ENCODE data around the gene CYP17A1. TPM values are rescaled to one million over a fixed set of nuclear protein-coding genes. Genes with fewer than 3 reads are reported as not detected.
A peak's percentile ranks its signal among the peaks of the same experiment; 100 is the strongest.

The CYP17A1 gene
- total RNA-seq, 4 donors from 2014 or later: 0.83 to 3.6 (median 1.6) TPM; not detected in 1

DNA sequence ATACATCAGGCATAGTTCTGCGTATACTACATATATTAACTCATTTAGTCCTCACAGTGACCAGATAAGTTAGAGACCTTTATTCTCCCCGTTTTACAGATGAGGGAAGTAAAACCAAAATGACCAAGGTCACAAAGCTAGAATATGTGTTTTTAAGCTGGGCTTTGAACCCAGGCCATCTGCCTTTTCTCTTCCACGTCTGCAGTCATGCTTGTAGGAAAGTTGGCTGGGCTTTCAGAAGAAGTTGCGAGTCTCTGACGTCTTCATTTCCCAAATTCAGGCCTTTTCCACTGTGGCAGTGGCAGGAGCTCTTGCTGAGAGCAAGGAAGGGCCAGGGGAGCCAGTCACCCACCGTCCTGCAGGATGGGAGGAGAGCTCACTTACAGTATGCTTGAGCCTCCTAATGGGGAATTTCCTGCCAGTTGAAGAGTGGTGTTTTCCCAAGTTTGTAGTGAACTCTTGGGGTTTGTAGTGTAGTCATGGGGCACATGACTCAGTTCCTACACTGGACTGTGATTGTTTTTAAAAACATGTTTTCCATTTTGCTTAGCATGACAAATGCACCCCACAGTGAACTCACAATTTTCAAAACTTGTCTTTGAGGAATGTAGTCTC is 34.2 kb downstream of the CYP17A1 start:
- no peaks in the 10 kb centered on the region for H3K27me3 ChIP-seq
- H3K27ac ChIP-seq: peak overlapping the region; percentile 80 to 90
- peak; percentile 62 to 70 for DNase-seq
- H3K4me1 ChIP-seq: peaks cover 0 to 25% of the 10 kb centered on the region in 2 donors
- H3K36me3 ChIP-seq: no peaks in the 10 kb centered on the region
- no peaks in the 10 kb centered on the region for H3K9me3 ChIP-seq
- no peak overlapping the region for H3K4me3 ChIP-seq
- no peak for TF ChIP-seq POLR2A (IDR thresholded peaks at IDR 0.05)
- TF ChIP-seq, protein P1, sequence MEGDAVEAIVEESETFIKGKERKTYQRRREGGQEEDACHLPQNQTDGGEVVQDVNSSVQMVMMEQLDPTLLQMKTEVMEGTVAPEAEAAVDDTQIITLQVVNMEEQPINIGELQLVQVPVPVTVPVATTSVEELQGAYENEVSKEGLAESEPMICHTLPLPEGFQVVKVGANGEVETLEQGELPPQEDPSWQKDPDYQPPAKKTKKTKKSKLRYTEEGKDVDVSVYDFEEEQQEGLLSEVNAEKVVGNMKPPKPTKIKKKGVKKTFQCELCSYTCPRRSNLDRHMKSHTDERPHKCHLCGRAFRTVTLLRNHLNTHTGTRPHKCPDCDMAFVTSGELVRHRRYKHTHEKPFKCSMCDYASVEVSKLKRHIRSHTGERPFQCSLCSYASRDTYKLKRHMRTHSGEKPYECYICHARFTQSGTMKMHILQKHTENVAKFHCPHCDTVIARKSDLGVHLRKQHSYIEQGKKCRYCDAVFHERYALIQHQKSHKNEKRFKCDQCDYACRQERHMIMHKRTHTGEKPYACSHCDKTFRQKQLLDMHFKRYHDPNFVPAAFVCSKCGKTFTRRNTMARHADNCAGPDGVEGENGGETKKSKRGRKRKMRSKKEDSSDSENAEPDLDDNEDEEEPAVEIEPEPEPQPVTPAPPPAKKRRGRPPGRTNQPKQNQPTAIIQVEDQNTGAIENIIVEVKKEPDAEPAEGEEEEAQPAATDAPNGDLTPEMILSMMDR (IDR thresholded peaks at IDR 0.05): no peak
- intact Hi-C loops (cut with DNase I; ENCODE audit: low total_unique reads): no loop called here

DNA sequence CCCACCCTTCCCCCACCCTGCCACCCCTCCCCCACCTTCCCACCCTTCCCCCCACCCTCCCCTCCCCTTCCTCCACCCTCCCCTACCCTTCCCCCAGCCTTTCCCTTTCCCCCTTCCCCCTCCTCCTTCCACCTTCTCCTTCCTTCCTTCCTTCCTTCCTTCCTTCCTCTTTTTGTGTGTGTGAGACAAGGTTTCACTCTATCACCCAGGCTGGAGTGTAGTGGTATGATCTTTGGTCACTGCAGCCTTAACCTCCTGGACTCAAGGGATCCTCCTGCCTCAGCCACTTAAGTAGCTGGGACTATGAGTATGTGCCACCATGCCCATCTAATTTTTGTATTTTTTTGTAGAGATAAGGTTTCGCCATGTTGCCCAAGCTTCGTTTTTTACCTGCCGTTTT is 35.2 kb downstream of the CYP17A1 start:
- DNase-seq: no peak
- Histone ChIP-seq H3K9me3 (no peaks in the 10 kb centered on the region), H3K27ac (peak overlapping the region; percentile 80 to 90), H3K27me3 (no peaks in the 10 kb centered on the region), H3K36me3 (no peaks in the 10 kb centered on the region), H3K4me3 (no peak overlapping the region), H3K4me1 (peaks cover 0 to 25% of the 10 kb centered on the region in 2 donors)
- TF ChIP-seq, protein P1 (IDR thresholded peaks at IDR 0.05): no peak
- TF ChIP-seq POLR2A (IDR thresholded peaks at IDR 0.05): no peak
- intact Hi-C loops (cut with DNase I; ENCODE audit: low total_unique reads): no loop called here

DNA sequence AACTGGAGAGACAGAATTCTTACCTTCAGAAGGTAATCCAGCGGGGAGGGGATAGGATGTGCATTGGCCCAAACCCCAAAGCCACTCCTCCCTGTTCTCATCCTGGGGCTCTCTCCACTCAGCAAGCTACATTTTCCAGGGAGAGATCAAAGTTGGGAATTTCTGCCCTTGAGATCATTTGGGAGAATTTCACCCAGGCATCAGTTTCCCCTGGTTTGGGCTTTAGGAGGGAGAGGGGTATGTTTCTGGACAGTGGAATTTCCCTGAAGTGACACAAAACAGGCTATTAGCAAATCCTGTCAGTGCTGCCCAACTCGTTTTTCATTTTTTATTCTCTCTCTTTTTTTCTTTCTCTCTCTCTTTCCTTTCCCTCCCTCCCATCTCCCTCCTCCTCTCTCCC is 35.7 kb downstream of the CYP17A1 start:
- no peak for TF ChIP-seq POLR2A (IDR thresholded peaks at IDR 0.05)
- TF ChIP-seq, protein P1 (IDR thresholded peaks at IDR 0.05): no peak
- intact Hi-C loops (cut with DNase I; ENCODE audit: low total_unique reads): no loop called here
- Histone ChIP-seq H3K27me3 (no peaks in the 10 kb centered on the region), H3K36me3 (no peaks in the 10 kb centered on the region), H3K4me1 (peaks cover 0 to 25% of the 10 kb centered on the region in 2 donors), H3K27ac (peak overlapping the region; percentile 80 to 90), H3K4me3 (no peak overlapping the region), H3K9me3 (no peaks in the 10 kb centered on the region)
- no peak for DNase-seq

DNA sequence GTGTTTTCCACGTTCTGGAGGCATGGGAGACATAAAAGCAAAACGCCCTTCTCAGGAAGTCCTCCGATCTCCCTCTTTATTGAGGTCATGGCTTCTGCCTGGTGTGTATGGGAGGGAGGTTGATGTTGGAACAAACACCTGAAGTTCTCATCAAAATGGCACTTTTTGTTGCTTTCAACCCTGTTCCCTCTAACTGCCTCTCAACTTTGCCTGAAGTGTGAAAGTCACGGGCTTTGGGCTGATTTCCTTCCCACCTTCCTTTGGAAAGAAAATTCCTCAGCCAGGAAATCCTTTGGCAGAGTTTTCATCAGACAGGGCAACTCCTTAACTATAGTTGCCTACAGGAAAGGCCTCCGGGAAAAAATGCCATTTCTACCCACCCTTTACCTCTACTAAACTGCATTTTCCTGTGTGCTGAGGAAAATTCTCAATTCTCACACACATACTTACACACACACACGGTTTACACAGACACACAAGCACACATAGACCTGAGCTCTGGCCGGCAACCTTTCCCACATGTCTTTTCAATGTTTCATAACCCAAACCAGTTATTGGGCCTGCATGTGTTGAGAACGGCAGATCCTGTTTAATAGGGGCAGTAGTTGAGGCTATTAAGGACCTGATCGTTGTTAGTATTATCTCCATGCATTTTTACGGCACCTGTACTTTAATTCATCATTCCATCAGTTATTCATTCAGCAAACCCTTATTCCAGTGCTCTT is 36.4 kb downstream of the CYP17A1 start:
- Histone ChIP-seq H3K27ac (peak overlapping the region; percentile 80 to 90), H3K27me3 (no peaks in the 10 kb centered on the region), H3K4me3 (no peak overlapping the region), H3K9me3 (no peaks in the 10 kb centered on the region), H3K36me3 (no peaks in the 10 kb centered on the region), H3K4me1 (peaks cover 0 to 25% of the 10 kb centered on the region in 2 donors)
- peak in 1 of 2 donors; percentile 36 for DNase-seq
- TF ChIP-seq POLR2A (IDR thresholded peaks at IDR 0.05): no peak
- TF ChIP-seq, protein P1 (IDR thresholded peaks at IDR 0.05): no peak
- intact Hi-C loops (cut with DNase I; ENCODE audit: low total_unique reads): no loop called here
